Cardiac muscle cell (in vitro differentiated cells and primary cell): Measurements from ENCODE around the gene GPR176. TPM values are rescaled to one million over a fixed set of nuclear protein-coding genes. Genes with fewer than 3 reads are reported as not detected.

Source experiments
- DNase-seq, 2 donors: peaks; one replicate each; pipeline versions ENCODE4 v3.0.0 to v3.0.0-alpha.2; 2010 to 2017; ENCODE audit warnings: low read depth in 1 of 2, low spot score in 1 of 2
- H3K27ac ChIP-seq: fragments of 200-600 bp; sonication (generic); 2 replicates; pipeline ENCODE4 v1.5.1; 2016
- H3K27me3 ChIP-seq: fragments of 200-600 bp; sonication (generic); 2 replicates; pipeline ENCODE4 v1.6.0; 2016; ENCODE audit warnings: control low read depth
- H3K36me3 ChIP-seq: fragments of 200-600 bp; sonication (generic); 2 replicates; pipeline ENCODE4 v1.5.1; 2016; ENCODE audit warnings: control low read depth
- H3K4me1 ChIP-seq: fragments of 200-600 bp; sonication (generic); 2 replicates; pipeline ENCODE4 v1.8.1; 2017; ENCODE audit warnings: low read depth, mild to moderate bottlenecking, mixed run types
- H3K4me3 ChIP-seq: fragments of 200-600 bp; sonication (generic); 2 replicates; pipeline ENCODE4 v1.5.1; 2016; ENCODE audit warnings: mild to moderate bottlenecking
- H3K9me3 ChIP-seq: fragments of 200-600 bp; sonication (generic); 2 replicates; pipeline ENCODE4 v1.5.1; 2017; ENCODE audit warnings: low read depth, mild to moderate bottlenecking, control low read depth
- CTCF ChIP-seq: IDR thresholded peaks from 2 replicates; pipeline ENCODE4 v1.5.1; 2012; ENCODE audit warnings: low read depth, mild to moderate bottlenecking, low read length
- polyA plus RNA-seq: library from polyadenylated mRNA; unstranded; fragments of >200 nt; fragmentation: Nextera tagmentation; extraction: Ambion mirVana; gene quantifications from 2 replicates; pipeline ENCODE4 v1.2.1, GENCODE V29; 2016
- total RNA-seq: library from RNA; depleted of rRNA; stranded (reverse); fragments of >200 nt; gene quantifications from 2 replicates; pipeline ENCODE4 v1.2.3, GENCODE V29; 2016

The GPR176 gene
- total and polyA plus RNA-seq, 2 experiments from 2014 or later, result 1.4 to 5.6 TPM

- Histone ChIP-seq H3K9me3 (no peaks in the 10 kb centered on the region), H3K4me1 (peaks cover 8% of the 10 kb centered on the region), H3K27ac (peak within 1 kb of the TSS; percentile 1), H3K36me3 (no peaks in the 10 kb centered on the region), H3K4me3 (peak within 1 kb of the TSS; percentile 73), H3K27me3 (no peaks in the 10 kb centered on the region)
- DNase-seq, result peak; percentile 97
- no peak for TF ChIP-seq CTCF
Observed at GRCh38 chr15:39782441-39783138, 137.5 kb downstream of the GPR176 start, which contains the start of gene FSIP1. Gene FSIP1, minus strand, starts transcription at chr15:39782841. Its CDS starts 6,317 bp downstream, at chr15:39776524.

DNA sequence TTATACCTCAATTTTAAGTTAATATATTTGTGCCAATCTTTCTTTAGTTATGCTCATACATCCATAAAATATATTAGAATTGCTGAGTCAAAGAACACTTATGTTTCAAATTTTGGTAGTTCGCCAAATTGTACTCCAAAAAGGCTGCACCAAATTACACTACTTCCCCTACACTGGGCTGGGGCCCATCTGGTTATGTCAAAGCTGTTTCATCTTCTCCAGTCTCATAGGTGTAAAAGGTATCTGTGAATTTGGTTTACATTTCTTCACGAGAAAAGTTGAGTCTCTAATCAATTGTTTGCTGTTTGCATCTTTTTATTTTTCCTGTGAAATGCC is 138.1 kb downstream of the GPR176 start:
- peaks cover 8% of the 10 kb centered on the region for H3K4me1 ChIP-seq
- peak overlapping the region; percentile 73 for H3K4me3 ChIP-seq
- TF ChIP-seq CTCF, result no peak
- H3K27ac ChIP-seq, result peak overlapping the region; percentile 1
- H3K36me3 ChIP-seq, result no peaks in the 10 kb centered on the region
- no peaks in the 10 kb centered on the region for H3K27me3 ChIP-seq
- no peak for DNase-seq
- no peaks in the 10 kb centered on the region for H3K9me3 ChIP-seq

GRCh38 chr15:39781147-39781966 is 138.7 kb downstream of the GPR176 start:
- no peaks in the 10 kb centered on the region for H3K27me3 ChIP-seq
- TF ChIP-seq CTCF, result no peak
- H3K27ac ChIP-seq, result no peak overlapping the region
- peaks cover 8% of the 10 kb centered on the region for H3K4me1 ChIP-seq
- no peaks in the 10 kb centered on the region for H3K36me3 ChIP-seq
- H3K4me3 ChIP-seq, result no peak overlapping the region
- no peak for DNase-seq
- no peaks in the 10 kb centered on the region for H3K9me3 ChIP-seq

GRCh38 chr15:39778021-39778420 is 142.0 kb downstream of the GPR176 start:
- DNase-seq, result no peak
- no peaks in the 10 kb centered on the region for H3K27me3 ChIP-seq
- H3K27ac ChIP-seq, result no peak overlapping the region
- no peaks in the 10 kb centered on the region for H3K4me1 ChIP-seq
- no peaks in the 10 kb centered on the region for H3K36me3 ChIP-seq
- no peak overlapping the region for H3K4me3 ChIP-seq
- no peaks in the 10 kb centered on the region for H3K9me3 ChIP-seq
- no peak for TF ChIP-seq CTCF

- H3K27me3 ChIP-seq, result no peaks in the 10 kb centered on the region
- no peak for DNase-seq
- no peaks in the 10 kb centered on the region for H3K9me3 ChIP-seq
- TF ChIP-seq CTCF, result no peak
- no peak overlapping the region for H3K27ac ChIP-seq
- H3K4me1 ChIP-seq, result no peaks in the 10 kb centered on the region
- no peak overlapping the region for H3K4me3 ChIP-seq
- no peaks in the 10 kb centered on the region for H3K36me3 ChIP-seq
Observed at GRCh38 chr15:39777496-39777895, 142.6 kb downstream of the GPR176 start.
